Activated CD4-positive, alpha-beta T cell treated with anti-CD3 and anti-CD28 coated beads, Interleukin-2, amount 10 ng/mL, durations not matched to agents 7 days and 5 days (primary cell): ENCODE data around the gene BTG3. TPM values are rescaled to one million over a fixed set of nuclear protein-coding genes. Genes with fewer than 3 reads are reported as not detected.
A peak's percentile ranks its signal among the peaks of the same experiment; 100 is the strongest.

Source experiments
- CTCF ChIA-PET: fragments of 350-600 bp; sonication (Branson Sonifier 250); formaldehyde crosslinking; loops from one replicate; lab custom pipeline; 2021; ENCODE audit warnings: antibody characterized with exemption; lab: Charles Lee
- POLR2A ChIA-PET: fragments of 350-600 bp; sonication (Branson Sonifier 250); formaldehyde crosslinking; loops from one replicate; lab custom pipeline; 2021; ENCODE audit warnings: antibody characterized with exemption; lab: Charles Lee
- DNase-seq: peaks from one replicate; pipeline ENCODE4 v3.0.0-alpha.2; 2020
- H3K27ac Mint-ChIP-seq: one replicate; pipeline ENCODE4 v1.8.0; 2021; ENCODE audit warnings: mild to moderate bottlenecking, moderate library complexity, mixed read lengths
- H3K27me3 Mint-ChIP-seq: one replicate; pipeline ENCODE4 v1.8.0; 2021; ENCODE audit warnings: mixed read lengths
- H3K36me3 Mint-ChIP-seq: one replicate; pipeline ENCODE4 v1.8.0; 2021; ENCODE audit warnings: low read depth, mixed read lengths
- H3K4me1 Mint-ChIP-seq: one replicate; pipeline ENCODE4 v1.8.0; 2021; ENCODE audit warnings: mixed read lengths
- H3K4me3 Mint-ChIP-seq: one replicate; pipeline ENCODE4 v1.8.0; 2021; ENCODE audit warnings: mild to moderate bottlenecking, moderate library complexity, mixed read lengths
- H3K9me3 Mint-ChIP-seq: one replicate; pipeline ENCODE4 v1.8.0; 2021; ENCODE audit warnings: mixed read lengths
- total RNA-seq, 2 experiments: library from RNA; stranded (reverse); gene quantifications; one replicate each; pipeline ENCODE4 v1.2.3, GENCODE V29; 2021

The BTG3 gene
- 10 to 100 TPM; 41.2 to 44.1 TPM for total RNA-seq

GRCh38 chr21:17612565-17613241 lies at the start of gene BTG3:
Gene BTG3, minus strand, starts transcription at chr21:17612901. Its CDS starts 3,757 bp downstream, at chr21:17609144.
- Mint-ChIP-seq H3K27me3 (no peaks in the 10 kb centered on the region), H3K4me3 (peak within 1 kb of the TSS; percentile 87), H3K9me3 (no peaks in the 10 kb centered on the region), H3K27ac (peak within 1 kb of the TSS; percentile 98), H3K36me3 (peaks cover 31% of the 10 kb centered on the region), H3K4me1 (peaks cover 52% of the 10 kb centered on the region)
- POLR2A ChIA-PET = no interaction called here
- CTCF ChIA-PET = interaction anchor here (2.2 kb wide), 1 partner anchor 11 kb away, joined by 12 read pairs; no protein-coding TSS in a partner anchor
- peak; percentile 80 for DNase-seq

DNA sequence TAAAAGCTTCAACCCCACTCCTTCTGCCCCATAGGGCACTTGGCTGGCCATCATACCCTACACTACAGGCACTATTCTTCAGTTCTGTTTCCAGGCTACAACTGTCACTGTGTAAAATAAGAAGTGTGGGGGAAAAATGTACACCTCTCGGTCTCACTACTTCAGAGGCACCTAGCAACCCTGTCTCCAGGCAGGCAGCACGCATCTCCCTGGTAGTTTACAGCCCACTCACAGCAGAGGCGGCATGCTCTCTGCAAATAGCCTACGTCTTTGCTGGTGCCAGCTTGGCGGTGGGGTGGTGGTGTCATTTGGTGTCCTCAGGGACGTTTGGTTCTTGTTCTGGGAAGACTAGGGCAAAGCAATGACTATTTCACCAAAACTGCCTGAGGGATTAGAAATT lies 48.2 kb upstream of the BTG3 start:
- H3K4me3 Mint-ChIP-seq = no peak overlapping the region
- ChIA-PET POLR2A (no interaction called here), CTCF (no interaction called here)
- no peaks in the 10 kb centered on the region for H3K36me3 Mint-ChIP-seq
- no peak overlapping the region for H3K27ac Mint-ChIP-seq
- no peaks in the 10 kb centered on the region for H3K9me3 Mint-ChIP-seq
- DNase-seq = no peak
- H3K27me3 Mint-ChIP-seq = peaks cover 6% of the 10 kb centered on the region
- no peaks in the 10 kb centered on the region for H3K4me1 Mint-ChIP-seq

- Mint-ChIP-seq H3K9me3 (no peaks in the 10 kb centered on the region), H3K27ac (no peak overlapping the region), H3K27me3 (peaks cover 6% of the 10 kb centered on the region), H3K4me3 (no peak overlapping the region), H3K4me1 (no peaks in the 10 kb centered on the region), H3K36me3 (no peaks in the 10 kb centered on the region)
- ChIA-PET POLR2A (no interaction called here), CTCF (no interaction called here)
- DNase-seq = no peak
Measured at GRCh38 chr21:17660452-17660851, 47.8 kb upstream of the BTG3 start.

GRCh38 chr21:17658931-17659330 lies 46.2 kb upstream of the BTG3 start:
- H3K4me1 Mint-ChIP-seq = no peaks in the 10 kb centered on the region
- no peak for DNase-seq
- no peak overlapping the region for H3K27ac Mint-ChIP-seq
- H3K36me3 Mint-ChIP-seq = no peaks in the 10 kb centered on the region
- CTCF ChIA-PET = no interaction called here
- POLR2A ChIA-PET = no interaction called here
- H3K4me3 Mint-ChIP-seq = no peak overlapping the region
- H3K27me3 Mint-ChIP-seq = peaks cover 4% of the 10 kb centered on the region
- H3K9me3 Mint-ChIP-seq = no peaks in the 10 kb centered on the region

DNA sequence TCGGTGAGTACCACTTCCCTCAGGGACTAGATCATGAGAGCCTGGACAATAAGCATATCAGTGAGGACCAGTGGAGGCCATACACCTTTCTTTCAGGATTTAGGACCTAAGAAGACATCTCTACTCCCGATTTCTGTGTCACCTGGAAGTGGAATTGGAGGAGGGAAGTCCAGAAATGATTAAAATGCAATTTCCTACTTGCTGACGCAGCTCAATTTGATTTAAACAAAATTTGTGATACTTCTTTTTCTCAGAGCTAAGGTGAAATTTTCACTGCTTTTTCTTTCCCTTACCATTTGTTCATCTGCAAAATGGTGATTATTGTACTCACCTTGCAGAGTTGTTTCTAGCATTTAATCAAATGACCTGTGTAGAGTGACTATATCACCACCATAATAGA lies 38.8 kb upstream of the BTG3 start:
- Mint-ChIP-seq H3K36me3 (no peaks in the 10 kb centered on the region), H3K4me3 (no peak overlapping the region)

DNA sequence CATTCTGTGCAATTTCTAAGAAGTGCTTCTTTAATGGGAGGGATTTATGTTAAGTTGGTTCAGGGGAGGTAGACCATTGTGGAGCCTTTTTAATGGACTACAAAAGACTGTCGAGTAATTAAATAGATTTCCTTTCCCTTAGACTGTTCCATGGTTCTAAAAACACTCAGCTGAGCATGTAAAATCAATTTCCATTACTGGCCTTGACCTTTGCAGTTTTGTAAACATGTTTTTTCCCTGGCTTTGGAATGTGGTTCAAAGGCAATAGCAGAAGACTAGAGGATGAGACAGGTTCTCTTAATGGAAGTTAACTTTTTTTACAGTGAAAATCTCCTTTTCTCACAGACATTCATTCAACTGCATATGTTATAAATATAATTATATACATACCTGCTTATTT lies 37.6 kb upstream of the BTG3 start:
- H3K4me1 Mint-ChIP-seq = no peaks in the 10 kb centered on the region
- no peak overlapping the region for H3K27ac Mint-ChIP-seq
- no peaks in the 10 kb centered on the region for H3K36me3 Mint-ChIP-seq
- ChIA-PET CTCF (no interaction called here), POLR2A (no interaction called here)
- peaks cover 2% of the 10 kb centered on the region for H3K9me3 Mint-ChIP-seq
- no peak for DNase-seq
- H3K27me3 Mint-ChIP-seq = peaks cover 7% of the 10 kb centered on the region
- no peak overlapping the region for H3K4me3 Mint-ChIP-seq

More for the DNA sequence above, 38.8 kb upstream of the BTG3 start:
- CTCF ChIA-PET = interaction anchor here (1.1 kb wide), 1 partner anchor 9 kb away, joined by 3 read pairs; no protein-coding TSS in a partner anchor
- Mint-ChIP-seq H3K27me3 (peaks cover 7% of the 10 kb centered on the region), H3K4me1 (no peaks in the 10 kb centered on the region), H3K9me3 (peaks cover 2% of the 10 kb centered on the region), H3K27ac (no peak overlapping the region)
- no peak for DNase-seq
- POLR2A ChIA-PET = no interaction called here

DNA sequence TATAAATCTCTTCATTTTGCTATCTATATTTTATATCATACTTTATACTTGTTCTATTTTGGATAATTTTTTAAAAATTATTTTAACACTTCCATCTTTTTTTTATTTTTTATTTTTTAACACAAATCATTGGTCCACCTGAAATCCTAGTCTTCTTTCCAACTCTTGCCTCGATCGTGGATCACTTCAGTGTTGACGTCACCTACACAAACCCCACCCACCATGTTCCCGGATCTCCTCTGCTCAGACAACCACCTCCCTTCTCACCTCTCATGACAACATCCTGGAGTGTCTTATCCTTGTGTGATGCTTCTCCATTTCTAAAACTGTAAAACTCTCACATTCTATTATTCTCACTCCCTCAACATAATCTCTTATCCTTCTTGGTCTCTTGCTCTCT lies 34.1 kb upstream of the BTG3 start:
- no peaks in the 10 kb centered on the region for H3K4me1 Mint-ChIP-seq
- CTCF ChIA-PET = no interaction called here
- no peak overlapping the region for H3K4me3 Mint-ChIP-seq
- peaks cover 7% of the 10 kb centered on the region for H3K27me3 Mint-ChIP-seq
- peaks cover 2% of the 10 kb centered on the region for H3K9me3 Mint-ChIP-seq
- DNase-seq = no peak
- H3K36me3 Mint-ChIP-seq = no peaks in the 10 kb centered on the region
- POLR2A ChIA-PET = no interaction called here
- no peak overlapping the region for H3K27ac Mint-ChIP-seq

DNA sequence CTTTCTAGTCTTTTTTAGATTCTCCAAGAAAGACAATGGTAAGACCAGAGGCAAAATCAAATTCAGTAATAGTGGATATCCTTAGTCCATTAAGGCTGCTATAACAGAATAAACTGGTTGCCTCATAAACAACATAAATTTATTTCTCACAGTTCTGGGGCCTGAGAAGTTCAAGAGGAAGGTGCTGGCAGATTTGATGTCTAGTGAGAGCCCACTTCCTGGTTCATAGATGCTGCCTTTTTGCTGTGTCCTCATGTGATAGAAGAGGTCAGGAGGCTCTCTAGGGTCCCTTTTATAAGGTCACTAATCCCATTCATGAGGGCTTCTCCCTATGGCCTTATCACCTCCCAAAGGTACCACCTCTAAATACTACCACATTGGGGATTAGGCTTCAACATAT lies 31.5 kb upstream of the BTG3 start:
- H3K4me3 Mint-ChIP-seq = no peak overlapping the region
- DNase-seq = no peak
- H3K36me3 Mint-ChIP-seq = no peaks in the 10 kb centered on the region
- POLR2A ChIA-PET = no interaction called here
- H3K27me3 Mint-ChIP-seq = peaks cover 7% of the 10 kb centered on the region
- no peak overlapping the region for H3K27ac Mint-ChIP-seq
- H3K4me1 Mint-ChIP-seq = no peaks in the 10 kb centered on the region
- H3K9me3 Mint-ChIP-seq = peaks cover 4% of the 10 kb centered on the region
- CTCF ChIA-PET = no interaction called here

GRCh38 chr21:17640821-17641220 lies 28.1 kb upstream of the BTG3 start:
- H3K36me3 Mint-ChIP-seq = no peaks in the 10 kb centered on the region
- no peaks in the 10 kb centered on the region for H3K27me3 Mint-ChIP-seq
- no peak overlapping the region for H3K4me3 Mint-ChIP-seq
- H3K27ac Mint-ChIP-seq = no peak overlapping the region
- H3K9me3 Mint-ChIP-seq = peaks cover 3% of the 10 kb centered on the region
- POLR2A ChIA-PET = no interaction called here
- H3K4me1 Mint-ChIP-seq = no peaks in the 10 kb centered on the region
- DNase-seq = no peak
- CTCF ChIA-PET = no interaction called here

- Mint-ChIP-seq H3K9me3 (peaks cover 3% of the 10 kb centered on the region), H3K4me3 (no peak overlapping the region), H3K4me1 (no peaks in the 10 kb centered on the region), H3K27ac (no peak overlapping the region), H3K27me3 (no peaks in the 10 kb centered on the region), H3K36me3 (no peaks in the 10 kb centered on the region)
- no peak for DNase-seq
- CTCF ChIA-PET = interaction anchor here (0.7 kb wide), 1 partner anchor 307 kb away, joined by 3 read pairs; no protein-coding TSS in a partner anchor
- POLR2A ChIA-PET = no interaction called here
Measured at GRCh38 chr21:17636711-17637110, 24.0 kb upstream of the BTG3 start.

DNA sequence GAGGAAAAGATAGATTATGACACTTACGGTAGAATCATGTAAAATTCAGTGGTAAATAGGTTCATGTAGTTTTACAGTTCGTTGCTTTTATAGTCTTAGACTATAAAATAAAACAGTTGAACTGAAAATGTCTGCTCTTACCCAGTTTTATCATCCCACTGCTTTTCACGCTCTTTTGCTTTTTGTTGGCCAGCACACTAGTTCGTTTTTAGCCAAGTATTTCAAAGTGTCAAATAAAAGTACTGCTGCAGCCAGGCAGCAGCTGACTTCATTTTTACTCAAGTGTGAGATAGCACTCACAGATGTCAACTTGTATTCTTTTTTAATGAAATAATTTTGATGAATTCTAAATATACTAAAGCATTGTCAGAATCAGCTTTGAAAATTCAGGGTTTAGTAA lies 18.5 kb upstream of the BTG3 start:
- Mint-ChIP-seq H3K27me3 (no peaks in the 10 kb centered on the region), H3K4me1 (no peaks in the 10 kb centered on the region), H3K27ac (no peak overlapping the region), H3K4me3 (no peak overlapping the region), H3K36me3 (no peaks in the 10 kb centered on the region), H3K9me3 (no peaks in the 10 kb centered on the region)
- ChIA-PET POLR2A (no interaction called here), CTCF (interaction anchor here (1.2 kb wide), 1 partner anchor 8 kb away, joined by 3 read pairs; no protein-coding TSS in a partner anchor)
- no peak for DNase-seq

- no peaks in the 10 kb centered on the region for H3K36me3 Mint-ChIP-seq
- H3K27me3 Mint-ChIP-seq = peaks cover 22% of the 10 kb centered on the region
- no peaks in the 10 kb centered on the region for H3K4me1 Mint-ChIP-seq
- CTCF ChIA-PET = no interaction called here
- H3K27ac Mint-ChIP-seq = no peak overlapping the region
- POLR2A ChIA-PET = no interaction called here
- no peak overlapping the region for H3K4me3 Mint-ChIP-seq
- no peaks in the 10 kb centered on the region for H3K9me3 Mint-ChIP-seq
- no peak for DNase-seq
Measured at GRCh38 chr21:17622018-17622417, 9.3 kb upstream of the BTG3 start.

- Mint-ChIP-seq H3K9me3 (no peaks in the 10 kb centered on the region), H3K27me3 (no peaks in the 10 kb centered on the region), H3K36me3 (no peaks in the 10 kb centered on the region), H3K4me1 (peaks cover 18% of the 10 kb centered on the region), H3K27ac (no peak overlapping the region), H3K4me3 (no peak overlapping the region)
- no peak for DNase-seq
- ChIA-PET CTCF (no interaction called here), POLR2A (no interaction called here)
Measured at GRCh38 chr21:17616831-17617230, 4.1 kb upstream of the BTG3 start.

DNA sequence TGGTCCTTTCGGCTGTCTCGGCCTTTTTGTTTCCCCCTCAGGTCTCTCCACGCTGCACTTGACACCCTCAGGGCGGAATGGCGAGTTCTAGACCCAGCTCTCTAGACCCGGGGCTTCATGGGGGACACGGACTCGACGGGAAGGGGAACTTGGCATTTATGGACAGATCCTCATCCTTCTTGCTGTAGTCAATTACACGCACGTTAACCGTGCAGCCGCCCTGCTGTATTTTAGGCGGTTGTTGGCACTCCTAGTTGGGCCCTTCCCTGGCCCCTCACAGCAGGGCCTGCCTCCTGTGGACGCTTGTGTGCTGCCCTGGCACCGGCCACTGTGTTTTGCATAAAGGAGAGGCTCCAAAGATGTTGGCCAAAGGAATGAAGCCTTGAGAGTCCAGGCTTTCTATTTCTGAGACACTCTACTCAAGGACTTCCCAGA lies 558 bp upstream of the BTG3 start:
- peaks cover 47% of the 10 kb centered on the region for H3K4me1 Mint-ChIP-seq
- POLR2A ChIA-PET = no interaction called here
- no peak for DNase-seq
- H3K36me3 Mint-ChIP-seq = peaks cover 26% of the 10 kb centered on the region
- peak overlapping the region; percentile 79 for H3K27ac Mint-ChIP-seq
- H3K4me3 Mint-ChIP-seq = peak overlapping the region; percentile 73
- CTCF ChIA-PET = no interaction called here
- no peaks in the 10 kb centered on the region for H3K9me3 Mint-ChIP-seq
- H3K27me3 Mint-ChIP-seq = no peaks in the 10 kb centered on the region
